RWPE2 (cell line): ENCODE results near the gene SP3.
A peak's percentile ranks its signal among the peaks of the same experiment; 100 is the strongest.

Experiments used
- ATAC-seq: fragments of 200-7000 bp; cut with Tn5 transposase; 3 replicates; pipeline ENCODE4 v1.9.1; 2021; ENCODE audit warnings: low read depth
- DNase-seq: peaks from one replicate; pipeline ENCODE4 v3.0.0-alpha.2; 2020; ENCODE audit warnings: low spot score
- H3K27ac ChIP-seq: fragments of 450-650 bp; 2 replicates; pipeline ENCODE4 v1.5.1; 2017; ENCODE audit warnings: mild to moderate bottlenecking; ENCODE audit not compliant: poor library complexity, severe bottlenecking
- H3K27me3 ChIP-seq: fragments of 250-450 bp; sonication (Bioruptor Pico); 2 replicates; pipeline ENCODE4 v1.5.1; 2021; ENCODE audit warnings: mild to moderate bottlenecking, moderate library complexity; ENCODE audit not compliant: insufficient read depth, poor library complexity, severe bottlenecking
- H3K36me3 ChIP-seq: fragments of 250-450 bp; sonication (Bioruptor Pico); 2 replicates; pipeline ENCODE4 v1.5.1; 2020; ENCODE audit warnings: low read depth, mild to moderate bottlenecking, moderate library complexity
- H3K4me1 ChIP-seq: fragments of 250-450 bp; sonication (Bioruptor Pico); 2 replicates; pipeline ENCODE4 v1.5.1; 2021; ENCODE audit warnings: mild to moderate bottlenecking, moderate library complexity; ENCODE audit not compliant: insufficient read depth, poor library complexity, severe bottlenecking
- H3K4me3 ChIP-seq: fragments of 250-450 bp; sonication (Bioruptor Pico); 2 replicates; pipeline ENCODE4 v1.5.1; 2021; ENCODE audit warnings: mild to moderate bottlenecking, moderate library complexity; ENCODE audit not compliant: severe bottlenecking
- H3K9me3 ChIP-seq: fragments of 250-450 bp; sonication (Bioruptor Pico); 2 replicates; pipeline ENCODE4 v1.5.1; 2021; ENCODE audit warnings: mild to moderate bottlenecking, moderate library complexity; ENCODE audit not compliant: severe bottlenecking
- TF ChIP-seq, protein P1 (sequence below): fragments of 450-650 bp; IDR thresholded peaks from one replicate; pipeline ENCODE4 v1.5.1; 2017; ENCODE audit warnings: mild to moderate bottlenecking, moderate library complexity; ENCODE audit not compliant: poor library complexity, severe bottlenecking

SP3 gene

DNA sequence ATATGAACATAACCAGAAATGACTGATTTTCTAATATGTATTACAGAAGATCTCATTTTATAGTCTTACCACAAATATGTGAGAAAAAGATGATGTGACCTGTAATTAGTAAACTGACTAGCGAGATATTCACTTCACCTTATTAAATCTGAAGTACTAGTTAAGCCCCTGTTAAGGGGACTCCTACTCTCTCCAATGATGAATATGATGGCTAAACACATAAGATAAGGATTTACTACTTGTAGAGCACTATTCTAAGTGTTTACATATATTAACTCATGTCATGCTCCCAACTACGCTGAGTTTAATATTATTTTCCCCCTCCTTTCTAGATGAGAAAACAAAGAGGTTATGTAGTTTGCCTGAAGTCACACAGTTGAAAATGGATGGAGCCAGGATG lies 40.9 kb downstream of the SP3 start:
- ATAC-seq (no peak), DNase-seq (no peak)
- peaks cover 3% of the 10 kb centered on the region for H3K4me1 ChIP-seq

DNA sequence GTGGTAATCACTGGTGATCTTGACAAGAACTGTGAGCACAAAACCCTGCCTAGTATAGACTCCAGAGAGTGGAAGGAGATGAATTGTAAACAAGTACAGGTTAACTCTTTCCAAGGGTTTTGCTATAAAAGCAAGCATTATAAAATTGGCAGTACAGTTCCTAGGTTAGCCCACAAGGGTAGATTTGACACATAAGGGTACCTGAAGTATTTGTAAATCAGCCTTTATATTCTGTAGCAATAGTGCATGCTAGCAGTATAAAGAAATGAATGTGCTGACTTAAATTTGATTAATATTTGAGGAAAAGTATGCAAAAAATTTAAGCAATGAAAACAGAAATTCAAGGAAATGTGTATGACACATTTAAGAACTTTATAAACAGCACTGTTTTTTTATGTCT lies 42.4 kb downstream of the SP3 start:
- H3K4me3 ChIP-seq = no peak overlapping the region
- peaks cover 3% of the 10 kb centered on the region for H3K4me1 ChIP-seq
- H3K9me3 ChIP-seq = no peaks in the 10 kb centered on the region
- H3K27ac ChIP-seq = no peak overlapping the region
- H3K36me3 ChIP-seq = peaks cover 20% of the 10 kb centered on the region
- ATAC-seq = 0 out of 3 replicates have a peak, but pooled peaks have one; percentile 19
- TF ChIP-seq, protein P1, sequence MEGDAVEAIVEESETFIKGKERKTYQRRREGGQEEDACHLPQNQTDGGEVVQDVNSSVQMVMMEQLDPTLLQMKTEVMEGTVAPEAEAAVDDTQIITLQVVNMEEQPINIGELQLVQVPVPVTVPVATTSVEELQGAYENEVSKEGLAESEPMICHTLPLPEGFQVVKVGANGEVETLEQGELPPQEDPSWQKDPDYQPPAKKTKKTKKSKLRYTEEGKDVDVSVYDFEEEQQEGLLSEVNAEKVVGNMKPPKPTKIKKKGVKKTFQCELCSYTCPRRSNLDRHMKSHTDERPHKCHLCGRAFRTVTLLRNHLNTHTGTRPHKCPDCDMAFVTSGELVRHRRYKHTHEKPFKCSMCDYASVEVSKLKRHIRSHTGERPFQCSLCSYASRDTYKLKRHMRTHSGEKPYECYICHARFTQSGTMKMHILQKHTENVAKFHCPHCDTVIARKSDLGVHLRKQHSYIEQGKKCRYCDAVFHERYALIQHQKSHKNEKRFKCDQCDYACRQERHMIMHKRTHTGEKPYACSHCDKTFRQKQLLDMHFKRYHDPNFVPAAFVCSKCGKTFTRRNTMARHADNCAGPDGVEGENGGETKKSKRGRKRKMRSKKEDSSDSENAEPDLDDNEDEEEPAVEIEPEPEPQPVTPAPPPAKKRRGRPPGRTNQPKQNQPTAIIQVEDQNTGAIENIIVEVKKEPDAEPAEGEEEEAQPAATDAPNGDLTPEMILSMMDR = no peak
- no peak for DNase-seq
- H3K27me3 ChIP-seq = no peaks in the 10 kb centered on the region

More for the DNA sequence above, 40.9 kb downstream of the SP3 start:
- TF ChIP-seq, protein P1 = no peak
- no peaks in the 10 kb centered on the region for H3K9me3 ChIP-seq
- no peak overlapping the region for H3K27ac ChIP-seq
- H3K4me3 ChIP-seq = no peak overlapping the region
- no peaks in the 10 kb centered on the region for H3K27me3 ChIP-seq
- H3K36me3 ChIP-seq = peaks cover 15% of the 10 kb centered on the region; the same call in 1 of the 2 replicates

DNA sequence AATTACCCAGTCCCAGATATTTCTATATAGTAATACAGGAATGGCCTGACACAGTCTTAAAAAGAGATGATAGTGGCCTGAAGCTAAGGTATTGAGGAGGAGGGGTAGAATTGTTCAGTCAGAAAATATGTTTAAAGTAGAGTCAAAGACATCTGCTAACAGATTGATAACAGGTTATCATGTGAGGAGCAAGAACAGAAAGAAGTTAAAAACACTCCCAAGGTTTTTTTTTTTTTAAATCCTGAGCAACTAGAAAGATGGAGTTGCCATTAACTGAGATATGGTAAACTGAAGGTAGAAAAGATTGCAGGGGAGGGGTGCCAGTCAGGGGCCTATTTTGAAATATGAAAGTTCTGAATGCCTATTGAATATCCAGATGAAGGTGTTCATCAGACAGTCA lies 43.1 kb downstream of the SP3 start:
- DNase-seq = no peak
- Histone ChIP-seq H3K27ac (no peak overlapping the region), H3K4me3 (no peak overlapping the region), H3K36me3 (peaks cover 22% of the 10 kb centered on the region), H3K4me1 (peaks cover 3% of the 10 kb centered on the region), H3K27me3 (no peaks in the 10 kb centered on the region), H3K9me3 (no peaks in the 10 kb centered on the region)
- no peak for ATAC-seq
- TF ChIP-seq, protein P1 = no peak

DNA sequence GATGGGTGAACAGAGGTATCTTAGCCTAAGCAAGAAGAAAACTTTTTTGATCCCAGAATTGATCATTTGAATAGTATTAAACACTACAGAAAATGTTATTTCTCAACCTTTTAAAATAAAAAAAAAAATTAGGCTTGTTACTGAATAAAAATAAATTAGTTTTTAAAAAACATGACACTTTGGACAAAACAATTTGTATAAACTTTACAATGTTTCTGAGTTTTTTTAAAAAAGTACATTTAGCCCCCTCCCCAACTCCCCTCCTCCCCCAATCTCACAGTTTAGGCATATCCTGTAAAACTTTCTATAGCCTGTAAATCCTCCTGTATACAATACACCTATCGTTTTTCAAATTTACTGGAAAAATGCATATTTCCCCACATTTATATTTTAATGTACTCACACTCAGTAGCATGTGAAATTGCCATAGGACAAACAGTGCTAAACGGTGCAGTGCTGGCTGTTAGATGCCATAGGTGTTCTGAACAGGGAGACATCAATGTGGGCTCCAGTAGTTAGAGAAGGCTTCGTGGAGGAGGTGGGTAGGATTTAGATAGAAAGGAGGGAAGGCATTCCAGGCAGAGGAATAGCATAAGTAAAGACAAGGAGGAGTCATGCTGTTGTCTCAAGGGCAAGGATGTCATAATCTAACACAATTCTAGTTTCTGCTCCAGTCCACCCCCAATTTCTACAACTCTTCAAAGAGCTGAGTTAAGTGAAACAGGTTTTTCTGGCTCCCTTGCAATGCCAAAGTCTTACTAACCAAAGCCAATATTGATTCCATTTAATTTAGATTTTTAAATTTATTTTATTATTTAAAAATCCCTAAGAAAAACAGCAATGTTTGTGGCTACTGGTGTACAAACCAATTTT lies 50.9 kb downstream of the SP3 start:
- Histone ChIP-seq H3K27ac (no peak overlapping the region), H3K27me3 (no peaks in the 10 kb centered on the region), H3K4me3 (no peak overlapping the region), H3K4me1 (peaks cover 3% of the 10 kb centered on the region), H3K9me3 (no peaks in the 10 kb centered on the region), H3K36me3 (peaks cover 91% of the 10 kb centered on the region)
- no peak for DNase-seq
- TF ChIP-seq, protein P1 = no peak
- peak; percentile 38; the same call in 1 of the 3 replicates for ATAC-seq

DNA sequence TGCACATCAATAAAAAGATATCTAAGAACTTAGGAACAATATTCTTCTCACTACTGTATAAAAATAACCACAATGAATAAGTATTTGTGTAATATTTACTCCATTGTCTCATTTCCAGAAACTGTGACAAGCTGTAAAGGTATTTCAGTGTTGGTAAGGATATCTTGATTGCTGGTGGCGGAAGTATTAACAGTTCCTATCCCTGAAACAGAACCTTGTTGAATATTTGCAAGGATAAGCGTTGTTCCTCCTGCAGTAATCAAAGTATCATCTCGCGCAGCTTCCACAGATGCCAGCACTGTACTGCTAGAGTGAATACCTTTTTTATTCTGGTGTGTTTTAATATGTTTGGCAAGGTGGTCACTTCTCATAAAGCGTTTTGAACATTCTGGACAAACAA lies 55.3 kb downstream of the SP3 start:
- ATAC-seq (no peak), DNase-seq (no peak)
- no peak overlapping the region for H3K4me3 ChIP-seq
- peaks cover 80% of the 10 kb centered on the region for H3K36me3 ChIP-seq
- no peaks in the 10 kb centered on the region for H3K9me3 ChIP-seq
- TF ChIP-seq, protein P1 = no peak
- no peaks in the 10 kb centered on the region for H3K27me3 ChIP-seq
- H3K27ac ChIP-seq = no peak overlapping the region
- H3K4me1 ChIP-seq = peaks cover 1% of the 10 kb centered on the region
